SK-N-SH (cell line): Measurements from ENCODE around the gene KLC1. TPM values are rescaled to one million over a fixed set of nuclear protein-coding genes. Genes with fewer than 3 reads are reported as not detected.

Source experiments
- CTCF ChIA-PET: fragments of 300-600, 350-600 bp; formaldehyde crosslinking; extraction: SDS; loops from one replicate; lab custom pipeline; 2021; lab: Yijun Ruan, JAX
- POLR2A ChIA-PET: fragments of 350-600 bp; sonication (Branson Sonifier 250); formaldehyde crosslinking; extraction: SDS; loops from one replicate; lab custom pipeline; 2020; ENCODE audit warnings: antibody characterized with exemption, inconsistent platforms; lab: Yijun Ruan, JAX
- DNase-seq: peaks from one replicate; pipeline ENCODE4 v3.0.0; 2012
- H2AFZ ChIP-seq: fragments of 200-600 bp; sonication (generic); 2 replicates; pipeline ENCODE4 v1.8.1; 2016; ENCODE audit warnings: antibody characterized with exemption, mild to moderate bottlenecking, low read depth
- H3F3A ChIP-seq: fragments of 200-600 bp; sonication (generic); replicated peaks from 2 replicates; pipeline ENCODE3; 2016; ENCODE audit warnings: antibody characterized with exemption, mild to moderate bottlenecking; ENCODE audit not compliant: insufficient read depth
- H3K27ac ChIP-seq, 2 experiments: fragments of 200-500 bp in 1 of 2; fragments of 200-600 bp in 1 of 2; sonication (Bioruptor generic) in 1 of 2; sonication (generic), shearing (Covaris generic) in 1 of 2; 2 replicates each; pipeline versions ENCODE4 v1.5.1 to v1.6.1; 2014 to 2016; ENCODE audit warnings: low read depth in 2 of 2, inconsistent platforms in 1 of 2, low read length in 1 of 2, mild to moderate bottlenecking in 1 of 2, mixed read lengths in 1 of 2
- H3K27me3 ChIP-seq: fragments of 200-600 bp; sonication (generic), shearing (Covaris generic); 2 replicates; pipeline ENCODE4 v1.6.1; 2016; ENCODE audit warnings: mixed run types; ENCODE audit not compliant: insufficient read depth
- H3K36me3 ChIP-seq, 2 experiments: fragments of 200-500 bp in 1 of 2; fragments of 200-600 bp in 1 of 2; sonication (Bioruptor generic) in 1 of 2; sonication (generic) in 1 of 2; replicated peaks in 1 of 2; 2 replicates each; pipeline versions ENCODE3 to v1.5.1; 2014 to 2016; ENCODE audit warnings: low read length in 1 of 2, mild to moderate bottlenecking in 1 of 2; ENCODE audit not compliant: insufficient read depth in 2 of 2, control insufficient read depth in 1 of 2
- H3K4me1 ChIP-seq, 2 experiments: fragments of 200-500 bp in 1 of 2; fragments of 200-600 bp in 1 of 2; sonication (Bioruptor generic) in 1 of 2; sonication (generic), shearing (Covaris generic) in 1 of 2; 2 replicates each; pipeline versions ENCODE4 v1.5.1 to v1.6.1; 2014 to 2016; ENCODE audit warnings: low read depth in 1 of 2, low read length in 1 of 2, mixed run types in 1 of 2; ENCODE audit not compliant: insufficient read depth in 2 of 2, control insufficient read depth in 1 of 2
- H3K4me2 ChIP-seq: fragments of 200-600 bp; sonication (generic), shearing (Covaris generic); 2 replicates; pipeline ENCODE4 v1.6.1; 2017; ENCODE audit warnings: mixed run types
- H3K4me3 ChIP-seq, 2 experiments: fragments of 200-500 bp in 1 of 2; fragments of 200-600 bp in 1 of 2; sonication (Bioruptor generic) in 1 of 2; sonication (generic), shearing (Covaris generic) in 1 of 2; 2 replicates each; pipeline versions ENCODE4 v1.5.1 to v1.8.1; 2014 to 2016; ENCODE audit warnings: low read depth in 2 of 2, inconsistent platforms in 1 of 2, low read length in 1 of 2, mild to moderate bottlenecking in 1 of 2, mixed read lengths in 1 of 2, moderate library complexity in 1 of 2
- H3K79me2 ChIP-seq: fragments of 200-600 bp; sonication (generic); 2 replicates; pipeline ENCODE4 v1.8.1; 2017; ENCODE audit warnings: mild to moderate bottlenecking; ENCODE audit not compliant: insufficient read depth
- H3K9ac ChIP-seq: fragments of 200-600 bp; sonication (generic); 2 replicates; pipeline ENCODE4 v1.6.1; 2017; ENCODE audit warnings: mixed run types
- H3K9me2 ChIP-seq: fragments of 200-600 bp; sonication (generic); 2 replicates; pipeline ENCODE4 v1.6.1; 2017; ENCODE audit warnings: mixed run types
- H3K9me3 ChIP-seq: fragments of 200-600 bp; sonication (generic); 2 replicates; pipeline ENCODE4 v1.6.1; 2017; ENCODE audit warnings: mixed run types, mild to moderate bottlenecking, moderate library complexity
- H4K20me1 ChIP-seq: fragments of 200-600 bp; sonication (generic); 2 replicates; pipeline ENCODE4 v1.6.1; 2017; ENCODE audit warnings: mild to moderate bottlenecking, mixed run types; ENCODE audit not compliant: insufficient read depth
- CHD2 ChIP-seq: fragments of 150-350 bp; IDR thresholded peaks from 2 replicates; pipeline ENCODE4 v1.6.1; 2018; ENCODE audit warnings: low read length; ENCODE audit not compliant: partially characterized antibody
- EP300 ChIP-seq, 2 experiments: IDR thresholded peaks; 2 replicates each; pipeline versions ENCODE4 v1.4.0 to v1.6.1; 2012; ENCODE audit warnings: borderline replicate concordance in 1 of 2, low read depth in 1 of 2, low read length in 1 of 2
- EZH2phosphoT487 ChIP-seq: fragments of 200-600 bp; sonication (generic); IDR thresholded peaks from 2 replicates; pipeline ENCODE4 v1.6.1; 2017; ENCODE audit warnings: low read depth, mixed run types, mild to moderate bottlenecking, antibody characterized with exemption, moderate library complexity, borderline replicate concordance
- FOSL2 ChIP-seq: IDR thresholded peaks from 2 replicates; pipeline ENCODE4 v1.4.0; 2012; ENCODE audit warnings: low read depth, mild to moderate bottlenecking, moderate library complexity, borderline replicate concordance
- FOXM1 ChIP-seq: IDR thresholded peaks from 2 replicates; pipeline ENCODE4 v1.4.0; 2012; ENCODE audit warnings: low read depth, mild to moderate bottlenecking
- GABPA ChIP-seq: IDR thresholded peaks from 2 replicates; pipeline ENCODE4 v1.4.0; 2012; ENCODE audit warnings: low read depth, mild to moderate bottlenecking
- IRF3 ChIP-seq: fragments of 150-350 bp; IDR thresholded peaks from 2 replicates; pipeline ENCODE4 v1.6.1; 2016; ENCODE audit warnings: mild to moderate bottlenecking, low read depth, low read length
- JUND ChIP-seq: IDR thresholded peaks from 2 replicates; pipeline ENCODE4 v1.4.0; 2012
- RCOR1 ChIP-seq: fragments of 150-350 bp; IDR thresholded peaks from 2 replicates; pipeline ENCODE4 v1.6.1; 2017; ENCODE audit warnings: antibody characterized with exemption, low read length
- SIN3A ChIP-seq: IDR thresholded peaks from 2 replicates; pipeline ENCODE4 v1.6.1; 2012; ENCODE audit warnings: low read depth, mild to moderate bottlenecking, low read length, moderate library complexity, borderline replicate concordance
- SMC3 ChIP-seq: IDR thresholded peaks from 2 replicates; pipeline ENCODE4 v1.6.1; 2012; ENCODE audit warnings: low read depth, low read length, improper control_type of control experiment
- ZBTB33 ChIP-seq: IDR thresholded peaks from 2 replicates; pipeline ENCODE4 v1.4.0; 2012; ENCODE audit warnings: low read depth, borderline replicate concordance
- WGBS: methylation state at CpG from one replicate; pipeline ENCODE4 v1.1.6; 2017; ENCODE audit warnings: low lambda C conversion rate; 5-methylcytosine and 5-hydroxymethylcytosine counted together
- polyA plus RNA-seq, 3 experiments: library from polyadenylated mRNA; depleted of rRNA; stranded (reverse); fragments of >200 nt; gene quantifications; 2 replicates each; pipeline ENCODE4 v1.2.3, GENCODE V29; 2012
- TF ChIP-seq, protein P1 (sequence below): fragments of 150-350 bp; IDR thresholded peaks from 2 replicates; pipeline ENCODE4 v1.6.1; 2017; ENCODE audit warnings: antibody characterized with exemption, low read length, low read depth, borderline replicate concordance
- TF ChIP-seq, protein P2 (sequence below): IDR thresholded peaks from 2 replicates; pipeline ENCODE4 v1.6.1; 2012; ENCODE audit warnings: mild to moderate bottlenecking, low read depth, low read length, moderate library complexity
- TF ChIP-seq, protein P3 (sequence below): IDR thresholded peaks from 2 replicates; pipeline ENCODE4 v1.4.0; 2012; ENCODE audit warnings: low read depth

Gene KLC1
- polyA plus RNA-seq, 1 of the 3 experiments (the other 2 are of a cell fraction), result 308 TPM

DNA sequence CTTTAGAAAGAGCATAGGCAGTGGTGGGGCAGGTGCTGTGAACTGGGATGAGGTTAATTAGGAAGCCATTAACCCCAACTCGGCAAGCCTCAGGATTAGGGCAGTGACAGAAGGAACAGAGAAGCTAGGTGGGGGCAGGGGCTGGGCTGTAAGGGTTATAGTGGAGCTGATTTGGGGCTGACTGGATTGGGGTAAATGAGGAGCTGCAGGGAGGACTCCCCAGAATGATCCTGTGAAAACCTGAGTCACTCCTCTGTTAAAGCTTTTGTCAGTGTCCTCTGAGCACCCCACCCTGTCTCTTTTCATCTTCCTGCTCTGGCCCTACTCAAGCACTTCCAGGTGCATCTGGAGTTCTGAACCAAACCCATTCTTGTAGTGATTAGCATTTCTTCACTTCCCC is 4.4 kb downstream of the KLC1 start:
- no peaks in the 10 kb centered on the region for H3K9me2 ChIP-seq
- H3K27ac ChIP-seq, result no peak overlapping the region
- peaks cover 86% of the 10 kb centered on the region for H4K20me1 ChIP-seq
- H3F3A ChIP-seq, result peaks cover 28% of the 10 kb centered on the region
- peaks cover 0 to 46% of the 10 kb centered on the region in 2 experiments for H3K36me3 ChIP-seq
- CTCF ChIA-PET, result no interaction called here
- POLR2A ChIA-PET, result no interaction called here
- no peaks in the 10 kb centered on the region for H3K27me3 ChIP-seq
- no peak overlapping the region for H3K4me3 ChIP-seq
- 0 out of 2 replicates have a peak overlapping the region, but pooled peaks have one; percentile 19 for H3K4me2 ChIP-seq
- no peaks in the 10 kb centered on the region for H3K9me3 ChIP-seq
- H3K79me2 ChIP-seq, result peaks cover 98% of the 10 kb centered on the region
- WGBS, result 78% methylated on average over 1 of the region's 1 CpG
- H3K9ac ChIP-seq, result no peak overlapping the region
- peaks cover 5 to 6% of the 10 kb centered on the region in 2 experiments for H3K4me1 ChIP-seq
- no peak overlapping the region for H2AFZ ChIP-seq
- DNase-seq, result no peak
- TF ChIP-seq FOSL2, result no peak
- no peak for TF ChIP-seq IRF3
- no peak for TF ChIP-seq RCOR1
- no peak for TF ChIP-seq JUND
- TF ChIP-seq, protein P1, sequence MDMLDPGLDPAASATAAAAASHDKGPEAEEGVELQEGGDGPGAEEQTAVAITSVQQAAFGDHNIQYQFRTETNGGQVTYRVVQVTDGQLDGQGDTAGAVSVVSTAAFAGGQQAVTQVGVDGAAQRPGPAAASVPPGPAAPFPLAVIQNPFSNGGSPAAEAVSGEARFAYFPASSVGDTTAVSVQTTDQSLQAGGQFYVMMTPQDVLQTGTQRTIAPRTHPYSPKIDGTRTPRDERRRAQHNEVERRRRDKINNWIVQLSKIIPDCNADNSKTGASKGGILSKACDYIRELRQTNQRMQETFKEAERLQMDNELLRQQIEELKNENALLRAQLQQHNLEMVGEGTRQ, result no peak
- no peak for TF ChIP-seq SIN3A
- no peak for TF ChIP-seq SMC3
- TF ChIP-seq ZBTB33, result no peak
- TF ChIP-seq CHD2, result no peak
- TF ChIP-seq, protein P2, sequence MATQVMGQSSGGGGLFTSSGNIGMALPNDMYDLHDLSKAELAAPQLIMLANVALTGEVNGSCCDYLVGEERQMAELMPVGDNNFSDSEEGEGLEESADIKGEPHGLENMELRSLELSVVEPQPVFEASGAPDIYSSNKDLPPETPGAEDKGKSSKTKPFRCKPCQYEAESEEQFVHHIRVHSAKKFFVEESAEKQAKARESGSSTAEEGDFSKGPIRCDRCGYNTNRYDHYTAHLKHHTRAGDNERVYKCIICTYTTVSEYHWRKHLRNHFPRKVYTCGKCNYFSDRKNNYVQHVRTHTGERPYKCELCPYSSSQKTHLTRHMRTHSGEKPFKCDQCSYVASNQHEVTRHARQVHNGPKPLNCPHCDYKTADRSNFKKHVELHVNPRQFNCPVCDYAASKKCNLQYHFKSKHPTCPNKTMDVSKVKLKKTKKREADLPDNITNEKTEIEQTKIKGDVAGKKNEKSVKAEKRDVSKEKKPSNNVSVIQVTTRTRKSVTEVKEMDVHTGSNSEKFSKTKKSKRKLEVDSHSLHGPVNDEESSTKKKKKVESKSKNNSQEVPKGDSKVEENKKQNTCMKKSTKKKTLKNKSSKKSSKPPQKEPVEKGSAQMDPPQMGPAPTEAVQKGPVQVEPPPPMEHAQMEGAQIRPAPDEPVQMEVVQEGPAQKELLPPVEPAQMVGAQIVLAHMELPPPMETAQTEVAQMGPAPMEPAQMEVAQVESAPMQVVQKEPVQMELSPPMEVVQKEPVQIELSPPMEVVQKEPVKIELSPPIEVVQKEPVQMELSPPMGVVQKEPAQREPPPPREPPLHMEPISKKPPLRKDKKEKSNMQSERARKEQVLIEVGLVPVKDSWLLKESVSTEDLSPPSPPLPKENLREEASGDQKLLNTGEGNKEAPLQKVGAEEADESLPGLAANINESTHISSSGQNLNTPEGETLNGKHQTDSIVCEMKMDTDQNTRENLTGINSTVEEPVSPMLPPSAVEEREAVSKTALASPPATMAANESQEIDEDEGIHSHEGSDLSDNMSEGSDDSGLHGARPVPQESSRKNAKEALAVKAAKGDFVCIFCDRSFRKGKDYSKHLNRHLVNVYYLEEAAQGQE, result no peak
- no peak for TF ChIP-seq EZH2phosphoT487
- no peak for TF ChIP-seq FOXM1
- TF ChIP-seq GABPA, result no peak
- no peak for TF ChIP-seq EP300 (IDR thresholded peaks at IDR 0.05; ENCODE audit: borderline replicate concordance in 1 of 2, low read depth in 1 of 2, low read length in 1 of 2)
- TF ChIP-seq, protein P3, sequence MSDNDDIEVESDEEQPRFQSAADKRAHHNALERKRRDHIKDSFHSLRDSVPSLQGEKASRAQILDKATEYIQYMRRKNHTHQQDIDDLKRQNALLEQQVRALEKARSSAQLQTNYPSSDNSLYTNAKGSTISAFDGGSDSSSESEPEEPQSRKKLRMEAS, result no peak
- TF ChIP-seq, all 33 proteins: peak for 0
